ENCODE measurements around the gene DDB1. TPM values are rescaled to one million over a fixed set of nuclear protein-coding genes. Genes with fewer than 3 reads are reported as not detected.

Gene DDB1
- total and polyA plus RNA-seq, 2 experiments from 2014 or later = 286 to 321 TPM

DNA sequence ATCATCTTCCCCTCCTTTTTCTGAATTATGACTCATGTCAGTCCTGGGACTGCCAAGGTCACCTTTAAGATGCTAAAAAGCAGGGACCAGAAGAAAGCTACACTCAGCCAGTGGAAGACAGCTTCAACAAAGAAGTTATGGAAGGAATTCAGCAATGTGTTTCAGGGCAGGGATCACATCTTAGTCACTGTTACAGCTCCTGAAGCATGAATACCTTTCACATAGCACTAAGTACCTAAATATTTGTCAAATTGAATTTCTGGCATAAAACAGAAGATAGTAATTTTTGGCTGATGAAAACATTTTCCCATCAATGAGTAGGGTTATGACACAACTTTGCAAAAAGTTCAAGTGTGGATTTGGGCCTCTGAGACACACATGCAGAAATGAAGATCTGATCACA is 5.2 kb downstream of the DDB1 start:
- no peak for TF ChIP-seq CTCF (IDR thresholded peaks at IDR 0.05; ENCODE audit: low read depth, low read length)
- no peak for DNase-seq (ENCODE audit: low read depth in 1 of 2, low spot score in 1 of 2)
- Histone ChIP-seq H3K36me3 (peaks cover 55% of the 10 kb centered on the region), H3K4me1 (ENCODE audit: low read depth) (peaks cover 9% of the 10 kb centered on the region), H3K27me3 (no peaks in the 10 kb centered on the region), H3K9me3 (ENCODE audit: low read depth) (no peaks in the 10 kb centered on the region), H3K4me3 (no peak overlapping the region), H3K27ac (no peak overlapping the region)

GRCh38 chr11:61325649-61326414 is 7.1 kb downstream of the DDB1 start:
- no peaks in the 10 kb centered on the region for H3K4me1 ChIP-seq (ENCODE audit: low read depth)
- TF ChIP-seq CTCF (IDR thresholded peaks at IDR 0.05; ENCODE audit: low read depth, low read length) = no peak
- H3K36me3 ChIP-seq = peaks cover 72% of the 10 kb centered on the region
- H3K9me3 ChIP-seq (ENCODE audit: low read depth) = no peaks in the 10 kb centered on the region
- no peak overlapping the region for H3K4me3 ChIP-seq
- no peak overlapping the region for H3K27ac ChIP-seq
- no peaks in the 10 kb centered on the region for H3K27me3 ChIP-seq
- peak in 1 of 2 donors; percentile 75 for DNase-seq (ENCODE audit: low read depth in 1 of 2, low spot score in 1 of 2)

DNA sequence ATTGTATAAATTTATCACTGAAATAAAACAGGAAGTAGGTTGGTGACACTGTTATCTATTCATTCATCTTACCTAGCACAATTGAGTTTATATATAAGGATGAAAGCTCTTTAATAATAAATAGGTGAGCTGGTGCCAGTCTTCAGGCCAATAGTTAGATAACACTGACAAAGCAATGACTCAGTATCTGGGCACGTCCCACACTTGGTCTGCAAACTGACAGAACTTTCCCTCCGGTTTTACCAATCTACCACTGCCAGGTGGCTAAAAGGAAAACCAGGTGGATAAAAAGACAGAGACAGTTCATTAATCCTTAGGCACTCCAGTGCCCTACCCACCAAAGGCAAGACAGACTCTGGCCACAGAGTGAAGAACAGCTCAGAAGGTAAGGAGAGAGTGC is 17.6 kb downstream of the DDB1 start:
- DNase-seq (ENCODE audit: low read depth in 1 of 2, low spot score in 1 of 2) = no peak
- no peaks in the 10 kb centered on the region for H3K4me1 ChIP-seq (ENCODE audit: low read depth)
- no peaks in the 10 kb centered on the region for H3K27me3 ChIP-seq
- H3K9me3 ChIP-seq (ENCODE audit: low read depth) = no peaks in the 10 kb centered on the region
- H3K36me3 ChIP-seq = peaks cover 81% of the 10 kb centered on the region
- H3K4me3 ChIP-seq = no peak overlapping the region
- no peak for TF ChIP-seq CTCF (IDR thresholded peaks at IDR 0.05; ENCODE audit: low read depth, low read length)
- no peak overlapping the region for H3K27ac ChIP-seq

GRCh38 chr11:61310749-61311148 is 22.2 kb downstream of the DDB1 start:
- no peak overlapping the region for H3K4me3 ChIP-seq
- H3K36me3 ChIP-seq = peaks cover 89% of the 10 kb centered on the region
- peak overlapping the region; percentile 17 for H3K27ac ChIP-seq
- no peaks in the 10 kb centered on the region for H3K9me3 ChIP-seq (ENCODE audit: low read depth)
- no peak for TF ChIP-seq CTCF (IDR thresholded peaks at IDR 0.05; ENCODE audit: low read depth, low read length)
- H3K4me1 ChIP-seq (ENCODE audit: low read depth) = no peaks in the 10 kb centered on the region
- no peak for DNase-seq (ENCODE audit: low read depth in 1 of 2, low spot score in 1 of 2)
- H3K27me3 ChIP-seq = no peaks in the 10 kb centered on the region

DNA sequence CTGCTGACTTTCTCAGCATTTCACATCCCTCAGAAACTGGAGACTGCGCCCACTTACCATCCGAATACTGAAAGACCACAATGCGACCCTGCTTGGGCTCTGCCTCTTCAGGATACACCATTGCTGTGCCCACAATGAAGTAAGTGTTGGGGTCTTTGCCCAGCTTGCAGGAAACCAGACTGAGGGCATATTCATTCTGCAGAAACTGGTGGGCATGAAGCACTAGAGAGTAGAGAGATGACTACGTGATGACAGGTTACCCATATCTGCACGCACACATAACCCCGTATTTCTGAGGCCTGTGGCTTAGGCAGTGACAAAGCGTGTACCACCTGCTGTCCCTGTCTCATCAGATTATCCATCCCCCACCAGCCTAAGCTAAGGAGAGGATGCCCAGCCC is 23.2 kb downstream of the DDB1 start:
- H3K36me3 ChIP-seq = peaks cover 89% of the 10 kb centered on the region
- H3K27me3 ChIP-seq = no peaks in the 10 kb centered on the region
- no peak for TF ChIP-seq CTCF (IDR thresholded peaks at IDR 0.05; ENCODE audit: low read depth, low read length)
- H3K27ac ChIP-seq = no peak overlapping the region
- H3K4me3 ChIP-seq = no peak overlapping the region
- no peak for DNase-seq (ENCODE audit: low read depth in 1 of 2, low spot score in 1 of 2)
- no peaks in the 10 kb centered on the region for H3K9me3 ChIP-seq (ENCODE audit: low read depth)
- H3K4me1 ChIP-seq (ENCODE audit: low read depth) = no peaks in the 10 kb centered on the region
